Tibial artery (tissue), 4 donors: Measurements from ENCODE around the gene CLIC3.

Source experiments
- DNase-seq, 2 donors: peaks; one replicate each; pipeline ENCODE4 v3.0.0-alpha.2; 2019
- H3K27ac ChIP-seq, 2 donors: fragments of 200-600 bp; sonication (generic) in 1 of 2; 1 replicate in 1 of 2; 2 replicates in 1 of 2; pipeline ENCODE4 v1.5.1; 2018 to 2019; ENCODE audit warnings: mild to moderate bottlenecking in 1 of 2
- H3K27me3 ChIP-seq, 2 donors: fragments of 200-600 bp; sonication (generic) in 1 of 2; one replicate each; pipeline versions ENCODE4 v1.5.1 to v1.6.0; 2016 to 2019
- H3K36me3 ChIP-seq, 3 donors: fragments of 200-600 bp; sonication (generic) in 2 of 3; one replicate each; pipeline ENCODE4 v1.5.1; 2016 to 2019; ENCODE audit warnings: mild to moderate bottlenecking in 2 of 3
- H3K4me1 ChIP-seq, 4 donors: fragments of 200-600 bp; sonication (generic) in 2 of 4; 1 replicate in 3 of 4; 2 replicates in 1 of 4; pipeline ENCODE4 v1.5.1; 2016 to 2019
- H3K4me3 ChIP-seq, 2 donors: fragments of 200-600 bp; sonication (generic) in 1 of 2; 1 replicate in 1 of 2; 2 replicates in 1 of 2; pipeline ENCODE4 v1.5.1; 2018 to 2019; ENCODE audit warnings: mild to moderate bottlenecking in 2 of 2
- H3K9me3 ChIP-seq, 3 donors: fragments of 200-600 bp; sonication (generic) in 1 of 3; one replicate each; pipeline ENCODE4 v1.5.1; 2016 to 2019
- CTCF ChIP-seq, 2 experiments: fragments of 200-600 bp in 1 of 2; fragments of 450-650 bp in 1 of 2; IDR thresholded peaks; one replicate each; pipeline ENCODE4 v1.5.1; 2017 to 2019; ENCODE audit warnings: antibody characterized with exemption in 2 of 2, mild to moderate bottlenecking in 1 of 2, moderate library complexity in 1 of 2
- intact Hi-C: fragments of 100-400 bp; cut with DNase I; formaldehyde crosslinking; loops from one replicate; pipeline ENCODE4 v1.15.0; 2023; ENCODE audit warnings: low total_unique reads

CLIC3 gene

GRCh38 chr9:136968333-136969127, 27.8 kb downstream of the CLIC3 start:
- no peak overlapping the region for H3K4me3 ChIP-seq
- intact Hi-C loops = no loop called here
- TF ChIP-seq CTCF (IDR thresholded peaks at IDR 0.05) = no peak
- H3K4me1 ChIP-seq = peaks cover 0 to 7% (median 1%) of the 10 kb centered on the region in 4 donors
- DNase-seq = no peak
- H3K27me3 ChIP-seq = peaks cover 0 to 39% of the 10 kb centered on the region in 2 donors
- no peaks in the 10 kb centered on the region for H3K9me3 ChIP-seq
- H3K27ac ChIP-seq = no peak overlapping the region
- H3K36me3 ChIP-seq = no peaks in the 10 kb centered on the region

GRCh38 chr9:136965771-136966484, 30.4 kb downstream of the CLIC3 start:
- intact Hi-C loops = no loop called here
- Histone ChIP-seq H3K27me3 (peaks cover 0 to 30% of the 10 kb centered on the region in 2 donors), H3K4me3 (no peak overlapping the region), H3K4me1 (peaks cover 0 to 17% (median 10%) of the 10 kb centered on the region in 4 donors), H3K9me3 (no peaks in the 10 kb centered on the region), H3K27ac (no peak overlapping the region), H3K36me3 (no peaks in the 10 kb centered on the region)
- DNase-seq = no peak
- TF ChIP-seq CTCF (IDR thresholded peaks at IDR 0.05) = no peak

- Histone ChIP-seq H3K4me1 (peaks cover 0 to 20% (median 11%) of the 10 kb centered on the region in 4 donors), H3K9me3 (no peaks in the 10 kb centered on the region), H3K27me3 (peaks cover 0 to 21% of the 10 kb centered on the region in 2 donors), H3K4me3 (no peak overlapping the region), H3K36me3 (no peaks in the 10 kb centered on the region), H3K27ac (no peak overlapping the region)
- intact Hi-C loops = no loop called here
- TF ChIP-seq CTCF (IDR thresholded peaks at IDR 0.05) = no peak
- no peak for DNase-seq
Measured at GRCh38 chr9:136964833-136965422, 31.4 kb downstream of the CLIC3 start.

GRCh38 chr9:136964171-136964689, 32.1 kb downstream of the CLIC3 start:
- peaks cover 0 to 20% (median 11%) of the 10 kb centered on the region in 4 donors for H3K4me1 ChIP-seq
- intact Hi-C loops = no loop called here
- no peak overlapping the region for H3K4me3 ChIP-seq
- no peak for DNase-seq
- H3K27me3 ChIP-seq = peaks cover 0 to 16% of the 10 kb centered on the region in 2 donors
- no peaks in the 10 kb centered on the region for H3K9me3 ChIP-seq
- TF ChIP-seq CTCF (IDR thresholded peaks at IDR 0.05) = no peak
- no peak overlapping the region for H3K27ac ChIP-seq
- no peaks in the 10 kb centered on the region for H3K36me3 ChIP-seq

- TF ChIP-seq CTCF (IDR thresholded peaks at IDR 0.05) = no peak
- Histone ChIP-seq H3K27me3 (peaks cover 0 to 12% of the 10 kb centered on the region in 2 donors), H3K9me3 (no peaks in the 10 kb centered on the region), H3K27ac (no peak overlapping the region), H3K36me3 (no peaks in the 10 kb centered on the region), H3K4me3 (no peak overlapping the region), H3K4me1 (peaks cover 0 to 20% (median 11%) of the 10 kb centered on the region in 4 donors)
- intact Hi-C loops = no loop called here
- DNase-seq = no peak
Measured at GRCh38 chr9:136963751-136964150, 32.6 kb downstream of the CLIC3 start.
